HG03097 (cell line): ENCODE measurements around the gene C1QL4.

Experiments
- ATAC-seq: cut with Tn5 transposase; IDR thresholded peaks from one replicate; pipeline ENCODE4 v1.9.1; 2021; ENCODE audit not compliant: unreplicated experiment, low FRiP score

Gene C1QL4

GRCh38 chr12:49348781-49349180, 11.8 kb upstream of the C1QL4 start:
- no peak for ATAC-seq

GRCh38 chr12:49347311-49348193, 10.6 kb upstream of the C1QL4 start:
- no peak for ATAC-seq

GRCh38 chr12:49346659-49347310, 9.8 kb upstream of the C1QL4 start, which contains the start of gene DNAJC22:
TSS of gene DNAJC22 (plus strand) at chr12:49346888. CDS start at chr12:49348873, 1,985 bp downstream.
- no peak for ATAC-seq

- no peak for ATAC-seq
Observed at GRCh38 chr12:49345825-49346658, 9.1 kb upstream of the C1QL4 start.

GRCh38 chr12:49345051-49345824, 8.2 kb upstream of the C1QL4 start:
- ATAC-seq = no peak

- no peak for ATAC-seq
Observed at GRCh38 chr12:49344486-49345050, 7.6 kb upstream of the C1QL4 start.

GRCh38 chr12:49342914-49343731, 6.1 kb upstream of the C1QL4 start:
- no peak for ATAC-seq

GRCh38 chr12:49342066-49342913, 5.3 kb upstream of the C1QL4 start:
- peak; percentile 55 for ATAC-seq

GRCh38 chr12:49341777-49342065, 4.7 kb upstream of the C1QL4 start:
- ATAC-seq = no peak

- no peak for ATAC-seq
Observed at GRCh38 chr12:49340971-49341776, 4.2 kb upstream of the C1QL4 start.

GRCh38 chr12:49340095-49340870, 3.3 kb upstream of the C1QL4 start:
- ATAC-seq = no peak

GRCh38 chr12:49339464-49339861, 2.5 kb upstream of the C1QL4 start:
- ATAC-seq = no peak

GRCh38 chr12:49338830-49339463, 2.0 kb upstream of the C1QL4 start:
- ATAC-seq = no peak

- no peak for ATAC-seq
Observed at GRCh38 chr12:49335955-49336644, 888 bp downstream of the C1QL4 start.

- no peak for ATAC-seq
Observed at GRCh38 chr12:49335118-49335954, 1.7 kb downstream of the C1QL4 start.
